Spleen (tissue), 11 donors: ENCODE data around the gene USP36. TPM values are rescaled to one million over a fixed set of nuclear protein-coding genes. Genes with fewer than 3 reads are reported as not detected.
A peak's percentile ranks its signal among the peaks of the same experiment; 100 is the strongest.

ENCODE experiments used
- DNase-seq: peaks from one replicate; pipeline ENCODE4 v3.0.0-alpha.2; 2020
- H3K27ac ChIP-seq, 8 donors: fragments of 200-600 bp; sonication (generic) in 7 of 8; 1 replicate in 4 of 8; 2 replicates in 4 of 8; pipeline versions ENCODE4 v1.5.0 to v1.8.0; 2016 to 2021; ENCODE audit warnings: inconsistent platforms in 4 of 8, mild to moderate bottlenecking in 4 of 8, moderate library complexity in 1 of 8
- H3K27me3 ChIP-seq, 7 donors: fragments of 200-600 bp; sonication (generic) in 6 of 7; replicated peaks in 1 of 7; 1 replicate in 4 of 7; 2 replicates in 3 of 7; pipeline versions ENCODE4 v1.5.0 to v1.8.0; 2016 to 2021; ENCODE audit warnings: inconsistent platforms in 3 of 7, mild to moderate bottlenecking in 1 of 7
- H3K36me3 ChIP-seq, 6 donors: fragments of 200-600 bp; sonication (generic) in 5 of 6; 1 replicate in 4 of 6; 2 replicates in 2 of 6; pipeline versions ENCODE4 v1.5.0 to v1.8.0; 2016 to 2021; ENCODE audit warnings: inconsistent platforms in 2 of 6
- H3K4me1 ChIP-seq, 6 donors: fragments of 200-600 bp; sonication (generic) in 5 of 6; 1 replicate in 3 of 6; 2 replicates in 3 of 6; pipeline versions ENCODE4 v1.5.0 to v1.8.0; 2016 to 2021; ENCODE audit warnings: inconsistent platforms in 3 of 6
- H3K4me3 ChIP-seq, 8 donors: fragments of 200-600 bp; sonication (generic) in 7 of 8; 1 replicate in 4 of 8; 2 replicates in 4 of 8; pipeline versions ENCODE4 v1.5.0 to v1.8.0; 2016 to 2021; ENCODE audit warnings: inconsistent platforms in 4 of 8, mild to moderate bottlenecking in 4 of 8, moderate library complexity in 2 of 8
- H3K9me3 ChIP-seq, 8 donors: fragments of 200-600 bp; sonication (generic) in 7 of 8; 1 replicate in 4 of 8; 2 replicates in 4 of 8; pipeline versions ENCODE4 v1.5.0 to v1.8.0; 2016 to 2021; ENCODE audit warnings: inconsistent platforms in 4 of 8
- POLR2A ChIP-seq, 3 donors: fragments of 450-650 bp; IDR thresholded peaks; one replicate each; pipeline ENCODE4 v1.5.1; 2017; ENCODE audit warnings: antibody characterized with exemption in 3 of 3, mild to moderate bottlenecking in 1 of 3
- POLR2AphosphoS5 ChIP-seq, 3 donors: sonication (generic); formaldehyde crosslinking; IDR thresholded peaks; one replicate each; pipeline ENCODE4 v1.5.1; 2017; ENCODE audit warnings: antibody characterized with exemption in 3 of 3
- WGBS, 5 donors: extraction: QIAGEN DNeasy Blood & Tissue Kit in 3 of 5; methylation state at CpG; one replicate each; pipeline versions ENCODE4 v1.1.5 to v1.1.7; 2013 to 2018; 5-methylcytosine and 5-hydroxymethylcytosine counted together
- intact Hi-C: fragments of 100-400 bp; cut with DNase I; formaldehyde crosslinking; loops from one replicate; pipeline ENCODE4 v1.15.0; 2023; ENCODE audit warnings: low total_unique reads
- polyA plus RNA-seq, 3 donors: library from polyadenylated mRNA; stranded (reverse); fragments of 200-250 nt; gene quantifications; one replicate each; pipeline ENCODE4 v1.2.1, GENCODE V29; 2013
- total RNA-seq, 7 donors: library from RNA; depleted of rRNA in 3 of 7; stranded (reverse); fragments of >200 nt in 3 of 7; fragmentation: NEBNext Ultra II Directional in 4 of 7; extraction: Animal tissue kit (Norgen Biotek cat#: 25700) in 4 of 7; gene quantifications; one replicate each; pipeline versions ENCODE4 v1.1.0 to v1.2.1, GENCODE V29; 2016 to 2021
- TF ChIP-seq, protein P1 (sequence below), 11 experiments: fragments of 200-600 bp in 7 of 11; fragments of 450-650 bp in 4 of 11; sonication (generic) in 4 of 11; IDR thresholded peaks in 8 of 11; conservative IDR thresholded peaks in 3 of 11; 1 replicate in 7 of 11; 2 replicates in 4 of 11; pipeline versions ENCODE4 v1.4.0 to v1.8.0; 2016 to 2021; ENCODE audit warnings: antibody characterized with exemption in 11 of 11, inconsistent platforms in 4 of 11, mild to moderate bottlenecking in 1 of 11
- donor health status: healthy with polysubstance abuse.
- donor health status: DM: no; HTN: no; CAD: no; lungs with moderate emphysema.
- donor health status: DM: no; HTN: no; CAD: no.
- donor health status: Bipolar disorder and iron deficiency.
- donor health status: healthy.
- donor health status: DM: no; HTN: no; CAD: no.
- donor health status: DM: yes; HTN: yes; CAD: no.

Gene USP36
- total and polyA plus RNA-seq, 10 donors, result 13.4 to 95.0 (median 51.6) TPM

DNA sequence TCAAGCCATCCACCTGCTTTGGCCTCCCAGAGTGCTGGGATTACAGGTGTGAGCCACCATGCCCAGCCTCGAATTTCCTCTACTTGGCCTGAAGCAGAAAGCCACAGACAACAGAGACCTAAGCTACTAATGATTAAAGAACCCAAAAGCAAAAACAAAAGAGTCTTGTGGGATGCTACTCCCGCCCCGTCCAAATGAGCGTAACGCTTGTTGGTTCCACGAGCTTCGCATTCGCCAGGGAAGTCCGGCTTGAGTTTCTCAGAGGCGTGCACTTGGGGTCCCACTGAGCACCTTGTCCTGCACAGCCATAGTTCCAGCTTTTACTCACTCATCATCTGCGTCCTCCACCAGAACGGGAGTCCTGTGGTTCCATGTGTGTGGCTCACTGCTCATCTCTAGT, 46.3 kb upstream of the USP36 start:
- H3K27me3 ChIP-seq, result peaks cover 0 to 16% (median 0%) of the 10 kb centered on the region in 7 donors
- WGBS, 5 donors, result 89 to 95% (median 91%) methylated on average over 12 of the region's 12 CpGs
- no peaks in the 10 kb centered on the region for H3K9me3 ChIP-seq
- no peak for TF ChIP-seq POLR2AphosphoS5 (IDR thresholded peaks at IDR 0.05)
- no peak for TF ChIP-seq POLR2A (IDR thresholded peaks at IDR 0.05)
- TF ChIP-seq, protein P1, sequence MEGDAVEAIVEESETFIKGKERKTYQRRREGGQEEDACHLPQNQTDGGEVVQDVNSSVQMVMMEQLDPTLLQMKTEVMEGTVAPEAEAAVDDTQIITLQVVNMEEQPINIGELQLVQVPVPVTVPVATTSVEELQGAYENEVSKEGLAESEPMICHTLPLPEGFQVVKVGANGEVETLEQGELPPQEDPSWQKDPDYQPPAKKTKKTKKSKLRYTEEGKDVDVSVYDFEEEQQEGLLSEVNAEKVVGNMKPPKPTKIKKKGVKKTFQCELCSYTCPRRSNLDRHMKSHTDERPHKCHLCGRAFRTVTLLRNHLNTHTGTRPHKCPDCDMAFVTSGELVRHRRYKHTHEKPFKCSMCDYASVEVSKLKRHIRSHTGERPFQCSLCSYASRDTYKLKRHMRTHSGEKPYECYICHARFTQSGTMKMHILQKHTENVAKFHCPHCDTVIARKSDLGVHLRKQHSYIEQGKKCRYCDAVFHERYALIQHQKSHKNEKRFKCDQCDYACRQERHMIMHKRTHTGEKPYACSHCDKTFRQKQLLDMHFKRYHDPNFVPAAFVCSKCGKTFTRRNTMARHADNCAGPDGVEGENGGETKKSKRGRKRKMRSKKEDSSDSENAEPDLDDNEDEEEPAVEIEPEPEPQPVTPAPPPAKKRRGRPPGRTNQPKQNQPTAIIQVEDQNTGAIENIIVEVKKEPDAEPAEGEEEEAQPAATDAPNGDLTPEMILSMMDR (IDR thresholded peaks at IDR 0.05 in 8 of 11, conservative IDR thresholded peaks at IDR 0.05 in 3 of 11), result no peak
- H3K4me1 ChIP-seq, result peaks cover 40 to 100% (median 89%) of the 10 kb centered on the region in 6 donors
- H3K27ac ChIP-seq, result peak overlapping the region in 4 of 8 donors; percentile 20 to 97 (median 96)
- intact Hi-C loops, result no loop called here
- no peak for DNase-seq
- peaks cover 0 to 16% (median 0%) of the 10 kb centered on the region in 6 donors for H3K36me3 ChIP-seq
- no peak overlapping the region for H3K4me3 ChIP-seq

GRCh38 chr17:78885956-78886355, 45.3 kb upstream of the USP36 start:
- 71 to 80% (median 79%) methylated on average over 8 of the region's 8 CpGs for WGBS, 5 donors
- Histone ChIP-seq H3K27ac (peak overlapping the region in 7 of 8 donors; percentile 14 to 97 (median 95)), H3K4me1 (peaks cover 43 to 100% (median 86%) of the 10 kb centered on the region in 6 donors)

DNA sequence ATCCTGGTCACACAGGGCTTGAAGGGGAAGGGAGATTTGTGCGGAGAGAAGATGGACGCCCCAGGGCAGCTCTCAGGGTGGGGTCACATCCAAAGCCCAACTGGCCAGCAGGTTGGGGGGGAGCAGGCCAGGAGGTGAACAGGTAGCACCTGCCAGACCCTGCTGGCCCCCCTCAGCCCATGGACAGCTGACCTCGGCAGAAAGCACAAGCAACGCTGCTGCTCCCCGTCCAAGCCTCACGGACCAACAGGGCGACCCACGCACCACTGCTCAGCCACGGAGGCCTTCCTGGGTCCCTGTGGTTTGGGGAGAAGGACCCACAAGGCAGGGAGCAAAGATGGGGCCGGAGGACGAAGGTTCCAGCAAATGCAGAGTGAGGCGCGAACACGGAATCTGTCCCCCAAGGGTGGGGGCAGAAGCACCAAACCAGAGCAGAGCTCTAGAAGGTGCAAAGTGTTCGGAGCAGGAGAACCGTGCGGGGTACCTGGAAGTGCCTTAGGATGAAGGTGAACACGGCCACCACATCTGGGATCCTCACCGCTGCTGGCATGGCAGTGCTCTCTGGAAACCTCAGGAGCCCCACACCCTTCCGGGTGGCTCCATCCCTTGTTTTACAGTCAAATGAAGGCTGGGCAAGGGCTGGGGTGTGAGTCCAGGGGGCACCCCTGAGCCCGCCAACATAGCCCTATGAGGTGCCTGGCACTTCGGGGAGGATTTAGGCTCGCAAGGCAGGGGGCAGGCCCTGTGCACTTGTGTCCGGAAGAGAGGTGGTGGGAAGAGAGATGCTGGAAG, 44.5 kb upstream of the USP36 start:
- H3K4me1 ChIP-seq, result peaks cover 37 to 100% (median 86%) of the 10 kb centered on the region in 6 donors
- peak overlapping the region in 1 of 8 donors; percentile 58 for H3K4me3 ChIP-seq
- no peak for DNase-seq
- 82 to 91% (median 89%) methylated on average over 22 to 24 of the region's 24 CpGs for WGBS, 5 donors
- H3K9me3 ChIP-seq, result no peaks in the 10 kb centered on the region
- intact Hi-C loops, result no loop called here
- peaks cover 0 to 13% (median 0%) of the 10 kb centered on the region in 6 donors for H3K36me3 ChIP-seq
- H3K27ac ChIP-seq, result peak overlapping the region; percentile 78 to 97 (median 94)
- H3K27me3 ChIP-seq, result peaks cover 0 to 16% (median 0%) of the 10 kb centered on the region in 7 donors
- no peak for TF ChIP-seq POLR2AphosphoS5 (IDR thresholded peaks at IDR 0.05)
- TF ChIP-seq, protein P1 (IDR thresholded peaks at IDR 0.05 in 8 of 11, conservative IDR thresholded peaks at IDR 0.05 in 3 of 11), result no peak
- TF ChIP-seq POLR2A (IDR thresholded peaks at IDR 0.05), result no peak

More at GRCh38 chr17:78885956-78886355, 45.3 kb upstream of the USP36 start:
- TF ChIP-seq, protein P1 (IDR thresholded peaks at IDR 0.05 in 8 of 11, conservative IDR thresholded peaks at IDR 0.05 in 3 of 11), result no peak
- no peak for TF ChIP-seq POLR2AphosphoS5 (IDR thresholded peaks at IDR 0.05)
- no peak for TF ChIP-seq POLR2A (IDR thresholded peaks at IDR 0.05)
- peaks cover 0 to 16% (median 0%) of the 10 kb centered on the region in 7 donors for H3K27me3 ChIP-seq
- no peaks in the 10 kb centered on the region for H3K9me3 ChIP-seq
- intact Hi-C loops, result no loop called here
- H3K36me3 ChIP-seq, result peaks cover 0 to 16% (median 0%) of the 10 kb centered on the region in 6 donors
- no peak for DNase-seq
- no peak overlapping the region for H3K4me3 ChIP-seq
